WTC11 (cell line): ENCODE measurements around the gene MXRA7. TPM values are rescaled to one million over a fixed set of nuclear protein-coding genes. Genes with fewer than 3 reads are reported as not detected.

ENCODE experiments used
- ATAC-seq: fragments of 200-7000 bp; cut with Tn5 transposase; 2 replicates; pipeline ENCODE4 v1.10.0; 2021; ENCODE audit warnings: mild to moderate bottlenecking, moderate library complexity
- CTCF ChIA-PET: fragments of 300-600 bp; sonication (Branson Sonifier 250); formaldehyde crosslinking; loops from one replicate; lab custom pipeline; 2021; ENCODE audit warnings: antibody characterized with exemption; lab: Charles Lee
- POLR2A ChIA-PET: fragments of 350-600 bp; sonication (Branson Sonifier 250); formaldehyde crosslinking; loops from one replicate; lab custom pipeline; 2021; ENCODE audit warnings: antibody characterized with exemption; lab: Charles Lee
- DNase-seq: peaks from one replicate; pipeline ENCODE4 v3.0.0; 2021; ENCODE audit warnings: low spot score
- H3K27ac Mint-ChIP-seq: 2 replicates; pipeline ENCODE4 v1.8.0; 2021; ENCODE audit warnings: mixed read lengths
- H3K27me3 Mint-ChIP-seq: 2 replicates; pipeline ENCODE4 v1.8.0; 2021; ENCODE audit warnings: low read depth, mild to moderate bottlenecking, moderate library complexity, mixed read lengths
- H3K36me3 Mint-ChIP-seq: 2 replicates; pipeline ENCODE4 v1.8.0; 2021; ENCODE audit warnings: mixed read lengths
- H3K4me1 Mint-ChIP-seq: 2 replicates; pipeline ENCODE4 v1.8.0; 2022; ENCODE audit warnings: mixed read lengths
- H3K4me3 Mint-ChIP-seq: 2 replicates; pipeline ENCODE4 v1.8.0; 2021; ENCODE audit warnings: mild to moderate bottlenecking, moderate library complexity, mixed read lengths
- H3K9me3 Mint-ChIP-seq: 2 replicates; pipeline ENCODE4 v1.8.0; 2021; ENCODE audit warnings: mixed read lengths
- ATF1 ChIP-seq: sonication (generic); formaldehyde crosslinking; IDR thresholded peaks from 2 replicates; pipeline ENCODE4 v1.8.1; 2023; ENCODE audit warnings: mild to moderate bottlenecking, moderate library complexity, missing genetic modification reagents
- CREB1 ChIP-seq: sonication (generic); formaldehyde crosslinking; IDR thresholded peaks from 2 replicates; pipeline ENCODE4 v1.8.0; 2023; ENCODE audit warnings: mild to moderate bottlenecking, missing genetic modification reagents
- EMX1 ChIP-seq: fragments of 250-450 bp; sonication (Bioruptor Pico); IDR thresholded peaks from 2 replicates; pipeline ENCODE4 v1.8.0; 2021; ENCODE audit warnings: mild to moderate bottlenecking
- ETV6 ChIP-seq: sonication (generic); formaldehyde crosslinking; IDR thresholded peaks from 2 replicates; pipeline ENCODE4 v1.8.1; 2022; ENCODE audit warnings: mild to moderate bottlenecking, missing genetic modification reagents
- FOXK1 ChIP-seq: sonication (generic); formaldehyde crosslinking; IDR thresholded peaks from 2 replicates; pipeline ENCODE4 v1.8.0; 2022; ENCODE audit warnings: mild to moderate bottlenecking, moderate library complexity, missing genetic modification reagents
- FOXP1 ChIP-seq: sonication (generic); formaldehyde crosslinking; IDR thresholded peaks from 2 replicates; pipeline ENCODE4 v1.8.0; 2022; ENCODE audit warnings: missing genetic modification reagents, mild to moderate bottlenecking, moderate library complexity, borderline replicate concordance
- GABPB1 ChIP-seq: sonication (generic); formaldehyde crosslinking; IDR thresholded peaks from 2 replicates; pipeline ENCODE4 v1.8.1; 2023; ENCODE audit warnings: mild to moderate bottlenecking, missing genetic modification reagents
- HMGA2 ChIP-seq: fragments of 250-450 bp; sonication (Bioruptor Pico); IDR thresholded peaks from 2 replicates; pipeline ENCODE4 v1.4.0; 2021; ENCODE audit warnings: mild to moderate bottlenecking, moderate library complexity
- NFYB ChIP-seq: sonication (generic); formaldehyde crosslinking; conservative IDR thresholded peaks from 2 replicates; pipeline ENCODE4 v1.8.0; 2022; ENCODE audit warnings: low read depth, missing genetic modification reagents
- SP1 ChIP-seq: sonication (generic); formaldehyde crosslinking; conservative IDR thresholded peaks from 2 replicates; pipeline ENCODE4 v1.8.1; 2022; ENCODE audit warnings: missing genetic modification reagents
- ZNF423 ChIP-seq: fragments of 250-450 bp; sonication (Bioruptor Pico); IDR thresholded peaks from 2 replicates; pipeline ENCODE4 v2.1.2; 2022; ENCODE audit warnings: mild to moderate bottlenecking, moderate library complexity
- total RNA-seq: library from RNA; stranded (reverse); gene quantifications from 3 replicates; pipeline ENCODE4 v1.2.3, GENCODE V29; 2021
- TF ChIP-seq, protein P1 (sequence below): sonication (generic); formaldehyde crosslinking; IDR thresholded peaks from 2 replicates; pipeline ENCODE4 v1.8.1; 2023; ENCODE audit warnings: mild to moderate bottlenecking, missing genetic modification reagents, moderate library complexity
- TF ChIP-seq, protein P2 (sequence below): fragments of 250-450 bp; sonication (Bioruptor Pico); IDR thresholded peaks from 2 replicates; pipeline ENCODE4 v1.9.0; 2021; ENCODE audit warnings: mild to moderate bottlenecking, borderline replicate concordance
- TF ChIP-seq, protein P3 (sequence below): sonication (generic); formaldehyde crosslinking; IDR thresholded peaks from 2 replicates; pipeline ENCODE4 v1.8.0; 2022; ENCODE audit warnings: mild to moderate bottlenecking, missing genetic modification reagents
- TF ChIP-seq, protein P4 (sequence below): sonication (generic); formaldehyde crosslinking; IDR thresholded peaks from 2 replicates; pipeline ENCODE4 v1.8.0; 2022; ENCODE audit warnings: mild to moderate bottlenecking, missing genetic modification reagents

The MXRA7 gene
- total RNA-seq, 1 experiment from 2014 or later = 46.5 TPM

DNA sequence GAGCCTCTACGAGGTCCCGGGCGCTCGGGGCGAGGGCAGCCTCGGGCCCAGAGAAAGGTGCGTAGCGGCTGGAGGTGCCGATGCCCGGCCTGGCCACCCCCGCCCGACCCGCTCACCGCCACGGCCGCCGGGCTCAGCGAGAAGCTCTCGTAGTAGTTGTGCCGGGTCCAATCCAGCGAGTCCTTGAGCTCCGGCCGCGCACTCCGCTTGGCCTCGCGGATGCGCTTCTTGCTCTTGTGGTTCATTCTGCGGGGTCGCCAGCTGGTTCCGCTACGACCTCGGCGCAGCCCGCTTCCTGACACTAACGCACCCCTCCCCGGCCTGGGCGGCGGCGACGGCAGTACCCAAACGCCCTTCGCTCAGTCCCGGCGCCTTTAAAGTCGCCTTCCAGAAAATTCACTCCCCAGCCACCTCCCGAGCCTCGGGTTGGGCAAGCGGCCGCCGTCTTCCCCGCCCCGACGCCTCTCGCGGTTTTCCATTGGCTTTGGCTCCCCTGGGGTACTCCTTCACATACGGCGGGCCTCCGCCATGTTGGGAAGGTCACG, 15.5 kb upstream of the MXRA7 start, which contains the start of gene JMJD6:
TSS of gene JMJD6 (minus strand) at position 376 of the 545 bp plus-strand sequence. CDS start at position 245, 131 bp downstream.
- no peaks in the 10 kb centered on the region for H3K27me3 Mint-ChIP-seq
- DNase-seq (peak; percentile 96), ATAC-seq (peak; percentile 92)
- peak within 1 kb of the TSS; percentile 93 for H3K27ac Mint-ChIP-seq
- H3K4me3 Mint-ChIP-seq = peak within 1 kb of the TSS; percentile 89
- CTCF ChIA-PET = interaction anchor here (0.7 to 2.7 kb wide), 6 partner anchors 13 to 328 kb away, joined by 3 to 12 read pairs (median 8); partner anchors contain the start of gene AANAT
- peaks cover 29% of the 10 kb centered on the region for H3K36me3 Mint-ChIP-seq
- TF ChIP-seq, protein P1, sequence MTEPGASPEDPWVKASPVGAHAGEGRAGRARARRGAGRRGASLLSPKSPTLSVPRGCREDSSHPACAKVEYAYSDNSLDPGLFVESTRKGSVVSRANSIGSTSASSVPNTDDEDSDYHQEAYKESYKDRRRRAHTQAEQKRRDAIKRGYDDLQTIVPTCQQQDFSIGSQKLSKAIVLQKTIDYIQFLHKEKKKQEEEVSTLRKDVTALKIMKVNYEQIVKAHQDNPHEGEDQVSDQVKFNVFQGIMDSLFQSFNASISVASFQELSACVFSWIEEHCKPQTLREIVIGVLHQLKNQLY = no peak
- TF ChIP-seq, protein P2, sequence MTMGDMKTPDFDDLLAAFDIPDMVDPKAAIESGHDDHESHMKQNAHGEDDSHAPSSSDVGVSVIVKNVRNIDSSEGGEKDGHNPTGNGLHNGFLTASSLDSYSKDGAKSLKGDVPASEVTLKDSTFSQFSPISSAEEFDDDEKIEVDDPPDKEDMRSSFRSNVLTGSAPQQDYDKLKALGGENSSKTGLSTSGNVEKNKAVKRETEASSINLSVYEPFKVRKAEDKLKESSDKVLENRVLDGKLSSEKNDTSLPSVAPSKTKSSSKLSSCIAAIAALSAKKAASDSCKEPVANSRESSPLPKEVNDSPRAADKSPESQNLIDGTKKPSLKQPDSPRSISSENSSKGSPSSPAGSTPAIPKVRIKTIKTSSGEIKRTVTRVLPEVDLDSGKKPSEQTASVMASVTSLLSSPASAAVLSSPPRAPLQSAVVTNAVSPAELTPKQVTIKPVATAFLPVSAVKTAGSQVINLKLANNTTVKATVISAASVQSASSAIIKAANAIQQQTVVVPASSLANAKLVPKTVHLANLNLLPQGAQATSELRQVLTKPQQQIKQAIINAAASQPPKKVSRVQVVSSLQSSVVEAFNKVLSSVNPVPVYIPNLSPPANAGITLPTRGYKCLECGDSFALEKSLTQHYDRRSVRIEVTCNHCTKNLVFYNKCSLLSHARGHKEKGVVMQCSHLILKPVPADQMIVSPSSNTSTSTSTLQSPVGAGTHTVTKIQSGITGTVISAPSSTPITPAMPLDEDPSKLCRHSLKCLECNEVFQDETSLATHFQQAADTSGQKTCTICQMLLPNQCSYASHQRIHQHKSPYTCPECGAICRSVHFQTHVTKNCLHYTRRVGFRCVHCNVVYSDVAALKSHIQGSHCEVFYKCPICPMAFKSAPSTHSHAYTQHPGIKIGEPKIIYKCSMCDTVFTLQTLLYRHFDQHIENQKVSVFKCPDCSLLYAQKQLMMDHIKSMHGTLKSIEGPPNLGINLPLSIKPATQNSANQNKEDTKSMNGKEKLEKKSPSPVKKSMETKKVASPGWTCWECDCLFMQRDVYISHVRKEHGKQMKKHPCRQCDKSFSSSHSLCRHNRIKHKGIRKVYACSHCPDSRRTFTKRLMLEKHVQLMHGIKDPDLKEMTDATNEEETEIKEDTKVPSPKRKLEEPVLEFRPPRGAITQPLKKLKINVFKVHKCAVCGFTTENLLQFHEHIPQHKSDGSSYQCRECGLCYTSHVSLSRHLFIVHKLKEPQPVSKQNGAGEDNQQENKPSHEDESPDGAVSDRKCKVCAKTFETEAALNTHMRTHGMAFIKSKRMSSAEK (CRISPR knock-in tag) = no peak
- TF ChIP-seq CREB1 (CRISPR knock-in tag) (peak; percentile 66; the same call in 1 of the 2 replicates), EMX1 (CRISPR knock-in tag) (no peak), SP1 (peak; percentile 90), NFYB (CRISPR knock-in tag) (peak; percentile 83), FOXP1 (CRISPR knock-in tag) (peak; percentile 51; the same call in 1 of the 2 replicates), ETV6 (CRISPR knock-in tag) (peak; percentile 75), GABPB1 (CRISPR knock-in tag) (peak; percentile 57), FOXK1 (CRISPR knock-in tag) (peak; percentile 52; the same call in 1 of the 2 replicates)
- TF ChIP-seq, protein P3, sequence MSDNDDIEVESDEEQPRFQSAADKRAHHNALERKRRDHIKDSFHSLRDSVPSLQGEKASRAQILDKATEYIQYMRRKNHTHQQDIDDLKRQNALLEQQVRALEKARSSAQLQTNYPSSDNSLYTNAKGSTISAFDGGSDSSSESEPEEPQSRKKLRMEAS (CRISPR knock-in tag) = peak; percentile 1
- TF ChIP-seq, protein P4, sequence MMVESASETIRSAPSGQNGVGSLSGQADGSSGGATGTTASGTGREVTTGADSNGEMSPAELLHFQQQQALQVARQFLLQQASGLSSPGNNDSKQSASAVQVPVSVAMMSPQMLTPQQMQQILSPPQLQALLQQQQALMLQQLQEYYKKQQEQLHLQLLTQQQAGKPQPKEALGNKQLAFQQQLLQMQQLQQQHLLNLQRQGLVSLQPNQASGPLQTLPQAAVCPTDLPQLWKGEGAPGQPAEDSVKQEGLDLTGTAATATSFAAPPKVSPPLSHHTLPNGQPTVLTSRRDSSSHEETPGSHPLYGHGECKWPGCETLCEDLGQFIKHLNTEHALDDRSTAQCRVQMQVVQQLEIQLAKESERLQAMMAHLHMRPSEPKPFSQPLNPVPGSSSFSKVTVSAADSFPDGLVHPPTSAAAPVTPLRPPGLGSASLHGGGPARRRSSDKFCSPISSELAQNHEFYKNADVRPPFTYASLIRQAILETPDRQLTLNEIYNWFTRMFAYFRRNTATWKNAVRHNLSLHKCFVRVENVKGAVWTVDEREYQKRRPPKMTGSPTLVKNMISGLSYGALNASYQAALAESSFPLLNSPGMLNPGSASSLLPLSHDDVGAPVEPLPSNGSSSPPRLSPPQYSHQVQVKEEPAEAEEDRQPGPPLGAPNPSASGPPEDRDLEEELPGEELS = peak; percentile 36; the same call in 1 of the 2 replicates
- no peaks in the 10 kb centered on the region for H3K9me3 Mint-ChIP-seq
- POLR2A ChIA-PET = interaction anchor here (0.5 to 4.1 kb wide), 4 partner anchors 11 to 536 kb away, joined by 3 to 28 read pairs (median 4); partner anchors contain the start of genes MFSD11 and SRSF2
- peaks cover 15% of the 10 kb centered on the region for H3K4me1 Mint-ChIP-seq

DNA sequence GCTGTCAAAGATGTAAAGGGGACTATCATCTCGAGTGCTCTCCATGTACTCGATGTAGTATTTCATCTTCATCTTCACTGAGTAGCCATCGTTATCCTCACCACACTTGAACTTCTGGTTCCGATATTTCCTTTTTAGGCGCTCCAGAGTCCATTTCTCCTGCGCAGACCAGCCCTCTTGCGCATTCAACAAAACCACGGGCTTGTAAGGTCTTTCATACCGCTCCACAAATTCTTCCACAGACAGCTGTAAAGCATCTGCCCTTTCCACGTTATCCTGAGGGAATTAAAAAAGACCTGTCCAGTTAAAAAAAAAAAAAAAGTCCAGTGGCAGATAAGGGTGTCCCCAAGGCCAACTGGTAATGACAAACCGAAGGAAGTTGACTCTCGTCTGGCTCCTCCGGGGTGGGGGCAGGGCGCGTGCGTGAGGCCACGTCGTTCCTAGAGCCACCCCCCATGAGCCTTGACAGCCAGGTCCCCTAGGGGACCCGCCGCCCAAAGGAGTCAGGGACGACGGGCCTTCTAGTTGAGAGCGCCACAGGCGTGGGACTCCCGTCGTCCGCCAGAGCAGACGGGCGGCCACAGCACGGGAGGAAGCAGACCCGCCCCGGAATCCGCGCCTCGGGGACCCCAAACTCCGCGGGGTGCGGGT, 14.9 kb upstream of the MXRA7 start:
- POLR2A ChIA-PET = interaction anchor here (0.5 to 4.1 kb wide), 4 partner anchors 11 to 535 kb away, joined by 3 to 28 read pairs (median 4); partner anchors contain the start of genes MFSD11 and SRSF2
- no peak for ATAC-seq
- peaks cover 34% of the 10 kb centered on the region for H3K36me3 Mint-ChIP-seq

More for the DNA sequence above, 14.9 kb upstream of the MXRA7 start:
- CTCF ChIA-PET = interaction anchor here (0.6 to 2.7 kb wide), 8 partner anchors 12 to 328 kb away, joined by 3 to 12 read pairs (median 5); partner anchors contain the start of gene AANAT
- H3K27ac Mint-ChIP-seq = peak overlapping the region; percentile 57
- TF ChIP-seq ATF1 (CRISPR knock-in tag) = 0 out of 2 replicates have a peak, but pooled peaks have one; percentile 26
- TF ChIP-seq HMGA2 (CRISPR knock-in tag) = no peak
- TF ChIP-seq, protein P3 (CRISPR knock-in tag) = 0 out of 2 replicates have a peak, but pooled peaks have one; percentile 35
- 0 out of 2 replicates have a peak, but pooled peaks have one; percentile 48 for TF ChIP-seq ZNF423 (CRISPR knock-in tag)
- H3K27me3 Mint-ChIP-seq = no peaks in the 10 kb centered on the region
- H3K4me3 Mint-ChIP-seq = peak overlapping the region; percentile 89
- H3K9me3 Mint-ChIP-seq = no peaks in the 10 kb centered on the region
- DNase-seq = peak; percentile 18
- H3K4me1 Mint-ChIP-seq = peaks cover 15% of the 10 kb centered on the region
